PC-9 (cell line): ENCODE data around the gene POLE4.

Source experiments
- CTCF ChIP-seq: fragments of 200-600 bp; sonication (generic); conservative IDR thresholded peaks from 2 replicates; pipeline ENCODE4 v1.6.1; 2017; ENCODE audit warnings: mixed run types, antibody characterized with exemption, mild to moderate bottlenecking, moderate library complexity
- EZH2 ChIP-seq: fragments of 200-600 bp; sonication (generic); IDR thresholded peaks from 2 replicates; pipeline ENCODE4 v1.8.0; 2017; ENCODE audit warnings: antibody characterized with exemption, low read depth

GRCh38 chr2:74911061-74911460 lies 47.4 kb upstream of the POLE4 start:
- no peak for TF ChIP-seq CTCF
- no peak for TF ChIP-seq EZH2
